ENCODE measurements around the gene BHLHA9.

Gene BHLHA9

GRCh38 chr17:1270210-1271029 lies at the start of gene BHLHA9:
Gene BHLHA9, plus strand, starts transcription at chr17:1270444. Its CDS starts 120 bp downstream, at chr17:1270564.
- no peak for DNase-seq

GRCh38 chr17:1221209-1221608 lies 49.0 kb upstream of the BHLHA9 start:
- DNase-seq, result no peak

GRCh38 chr17:1222321-1222720 lies 47.9 kb upstream of the BHLHA9 start:
- DNase-seq, result no peak

- no peak for DNase-seq
Measured at GRCh38 chr17:1223662-1224061, 46.6 kb upstream of the BHLHA9 start.

GRCh38 chr17:1224330-1224729 lies 45.9 kb upstream of the BHLHA9 start:
- no peak for DNase-seq

- no peak for DNase-seq
Measured at GRCh38 chr17:1226308-1226707, 43.9 kb upstream of the BHLHA9 start.

GRCh38 chr17:1227365-1227764 lies 42.9 kb upstream of the BHLHA9 start:
- no peak for DNase-seq

- DNase-seq, result peak; percentile 75 to 88
Measured at GRCh38 chr17:1227917-1228780, 42.1 kb upstream of the BHLHA9 start.

GRCh38 chr17:1228781-1229348 lies 41.4 kb upstream of the BHLHA9 start:
- DNase-seq, result no peak

GRCh38 chr17:1229349-1229899 lies 40.8 kb upstream of the BHLHA9 start:
- DNase-seq, result peak; percentile 88 to 93

GRCh38 chr17:1229900-1230501 lies 40.2 kb upstream of the BHLHA9 start:
- DNase-seq, result peak; percentile 35 to 41

- peak; percentile 92 to 96 for DNase-seq
Measured at GRCh38 chr17:1231456-1231855, 38.8 kb upstream of the BHLHA9 start.

GRCh38 chr17:1232331-1232730 lies 37.9 kb upstream of the BHLHA9 start:
- DNase-seq, result no peak

- peak; percentile 64 to 79 for DNase-seq
Measured at GRCh38 chr17:1232786-1233185, 37.5 kb upstream of the BHLHA9 start.

GRCh38 chr17:1234455-1234854 lies 35.8 kb upstream of the BHLHA9 start:
- DNase-seq, result no peak

GRCh38 chr17:1237471-1237870 lies 32.8 kb upstream of the BHLHA9 start:
- no peak for DNase-seq

GRCh38 chr17:1239210-1239609 lies 31.0 kb upstream of the BHLHA9 start:
- no peak for DNase-seq

GRCh38 chr17:1240426-1240825 lies 29.8 kb upstream of the BHLHA9 start:
- DNase-seq, result peak; percentile 75 to 76

- peak; percentile 79 to 80 for DNase-seq
Measured at GRCh38 chr17:1241929-1242328, 28.3 kb upstream of the BHLHA9 start.

GRCh38 chr17:1244606-1245012 lies 25.6 kb upstream of the BHLHA9 start:
- no peak for DNase-seq

GRCh38 chr17:1251866-1252608 lies 18.2 kb upstream of the BHLHA9 start:
- DNase-seq, result no peak

- DNase-seq, result no peak
Measured at GRCh38 chr17:1255041-1255440, 15.2 kb upstream of the BHLHA9 start.
